ENCODE measurements around the gene CKS1B.
"Not testable (repeated sequence)": the region's sequence is repeated elsewhere in the genome, so short reads cannot be mapped to it uniquely, and the experiment has no call there.

Gene CKS1B

DNA sequence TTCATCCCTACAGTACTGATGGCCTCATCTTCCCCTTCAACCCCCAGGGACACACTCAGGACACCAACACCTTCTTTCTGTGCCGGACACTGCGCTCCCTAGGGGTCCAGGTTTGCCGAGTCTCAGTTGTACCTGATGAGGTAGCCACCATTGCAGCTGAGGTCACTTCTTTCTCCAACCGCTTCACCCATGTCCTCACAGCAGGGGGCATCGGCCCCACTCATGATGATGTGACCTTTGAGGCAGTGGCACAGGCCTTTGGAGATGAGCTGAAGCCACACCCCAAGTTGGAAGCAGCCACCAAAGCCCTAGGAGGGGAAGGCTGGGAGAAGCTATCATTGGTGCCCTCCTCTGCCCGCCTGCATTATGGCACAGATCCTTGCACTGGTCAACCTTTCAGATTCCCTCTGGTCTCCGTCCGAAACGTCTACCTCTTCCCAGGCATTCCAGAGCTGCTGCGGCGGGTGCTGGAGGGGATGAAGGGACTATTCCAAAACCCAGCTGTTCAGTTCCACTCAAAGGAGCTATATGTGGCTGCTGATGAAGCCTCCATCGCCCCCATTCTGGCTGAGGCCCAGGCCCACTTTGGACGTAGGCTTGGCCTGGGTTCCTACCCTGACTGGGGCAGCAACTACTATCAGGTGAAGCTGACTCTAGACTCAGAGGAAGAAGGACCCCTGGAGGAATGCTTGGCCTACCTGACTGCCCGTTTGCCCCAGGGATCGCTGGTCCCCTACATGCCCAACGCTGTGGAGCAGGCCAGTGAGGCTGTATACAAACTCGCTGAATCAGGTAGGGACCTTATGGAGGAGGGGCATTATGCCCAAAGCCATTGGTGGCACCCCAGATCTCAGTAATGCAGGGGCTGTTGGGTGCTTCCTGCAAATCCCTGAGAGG is 13.8 kb downstream of the CKS1B start:
- DNase-seq, result no peak

DNA sequence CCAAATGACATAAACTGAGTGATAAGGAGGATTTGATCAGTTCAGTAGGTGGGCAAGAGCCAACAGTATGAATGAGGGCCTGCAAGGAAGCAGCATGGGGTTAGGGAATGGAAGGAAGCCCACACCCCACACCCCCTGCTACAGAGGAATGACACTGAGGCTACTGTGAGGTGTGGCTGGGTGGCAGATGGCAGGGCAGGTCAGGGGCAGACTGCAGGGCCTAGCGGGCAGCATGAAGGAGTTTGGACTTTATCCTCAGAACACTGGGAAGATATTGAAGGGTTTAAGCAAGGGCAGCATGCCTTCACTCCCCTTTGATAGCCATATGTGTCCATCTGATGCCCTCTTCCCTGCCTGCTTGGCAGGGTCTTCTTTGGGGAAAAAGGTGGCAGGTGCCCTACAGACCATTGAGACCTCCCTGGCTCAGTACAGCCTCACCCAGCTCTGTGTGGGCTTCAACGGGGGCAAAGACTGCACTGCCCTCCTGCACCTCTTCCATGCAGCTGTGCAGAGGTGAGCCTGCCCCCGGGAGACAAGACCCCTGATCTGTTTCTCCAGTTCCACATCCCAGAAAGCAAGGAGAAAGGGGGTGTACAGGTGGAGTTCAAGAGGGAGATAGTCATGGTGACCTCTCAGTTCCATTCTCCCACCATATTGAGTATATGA is 14.8 kb downstream of the CKS1B start:
- no peak for DNase-seq

DNA sequence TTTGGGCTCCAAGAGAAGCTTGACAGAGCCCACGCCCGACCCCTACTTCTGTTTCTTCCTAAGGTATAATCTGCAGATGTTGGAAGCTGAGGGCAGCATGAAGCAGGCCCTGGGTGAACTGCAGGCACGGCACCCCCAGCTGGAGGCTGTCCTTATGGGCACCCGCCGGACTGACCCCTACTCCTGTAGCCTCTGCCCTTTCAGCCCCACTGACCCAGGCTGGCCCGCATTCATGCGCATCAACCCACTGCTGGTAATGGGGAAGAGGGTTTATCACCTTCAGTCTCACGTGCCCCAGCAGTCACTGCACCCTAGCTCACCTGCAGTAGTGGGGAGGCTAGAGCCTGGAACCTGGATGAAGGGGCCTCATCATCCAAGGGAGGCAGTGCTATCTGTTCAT is 15.8 kb downstream of the CKS1B start:
- no peak for DNase-seq

DNA sequence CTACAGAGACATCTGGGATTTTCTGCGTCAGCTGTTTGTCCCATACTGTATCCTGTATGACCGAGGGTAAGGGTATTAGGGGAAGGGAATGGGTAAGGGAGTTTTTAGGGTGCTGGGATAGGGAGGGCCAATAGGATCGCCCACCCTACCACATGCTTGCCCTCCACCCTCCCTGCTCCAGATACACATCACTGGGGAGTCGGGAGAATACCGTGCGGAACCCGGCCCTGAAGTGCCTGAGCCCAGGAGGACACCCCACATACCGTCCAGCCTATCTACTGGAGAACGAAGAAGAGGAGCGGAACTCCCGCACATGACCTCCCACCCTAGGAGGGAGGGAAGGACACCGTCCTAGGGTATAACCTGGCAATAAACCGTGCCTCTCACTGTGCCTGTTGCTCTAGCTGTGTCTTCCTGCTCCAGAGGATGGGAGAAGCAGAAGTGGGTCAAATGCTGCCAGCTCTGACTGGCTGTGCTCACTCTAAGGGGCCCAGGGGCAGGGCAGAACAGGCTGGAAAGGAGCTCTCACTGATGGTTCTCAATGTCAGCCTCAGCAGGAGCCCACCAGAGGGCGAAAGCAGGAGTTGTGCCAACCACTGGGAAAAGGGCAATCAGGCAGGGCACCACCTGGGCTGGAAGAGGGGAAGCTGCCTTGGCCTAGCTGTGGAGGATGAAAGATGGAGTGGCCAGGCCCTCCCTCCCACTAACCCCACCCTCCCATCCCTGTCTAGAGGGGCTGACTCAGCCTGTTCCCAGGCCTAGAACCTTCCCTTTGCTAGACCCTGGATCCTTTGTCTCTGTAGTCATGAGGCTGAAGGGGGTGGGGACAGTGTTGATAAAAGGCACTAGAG is 18.5 kb downstream of the CKS1B start:
- no peak for DNase-seq

- DNase-seq, result no peak
These were observed 19.2 kb downstream of the CKS1B start, which contains the start of gene LENEP for GRCh38 chr1:154993572-154994268. Gene LENEP, plus strand, starts transcription at chr1:154993586. Its CDS starts 22 bp downstream, at chr1:154993608.

GRCh38 chr1:154994269-154994587 is 19.7 kb downstream of the CKS1B start:
- DNase-seq, result no peak

DNA sequence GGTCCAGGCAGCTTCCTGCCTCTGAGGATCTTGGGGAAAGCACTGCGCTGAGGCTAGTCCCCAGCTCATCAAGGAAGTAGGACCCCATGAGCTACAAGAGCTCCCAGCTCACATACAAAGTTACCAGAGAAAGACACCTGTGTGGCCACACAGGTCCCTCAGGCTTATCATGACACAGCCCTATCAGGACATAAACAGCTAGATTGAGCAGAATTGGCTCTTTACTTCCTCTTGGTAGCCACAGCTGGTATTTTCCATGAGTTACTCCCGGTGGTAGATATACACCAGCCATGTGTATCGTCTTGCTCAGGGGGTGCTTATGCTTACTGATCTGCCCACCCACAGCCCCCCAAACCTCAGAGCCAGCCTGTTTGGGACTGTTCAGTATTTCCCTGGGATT is 20.1 kb downstream of the CKS1B start:
- DNase-seq, result no peak

- DNase-seq, result not testable (repeated sequence)
These were observed 21.0 kb downstream of the CKS1B start for GRCh38 chr1:154995301-154995983.

GRCh38 chr1:154996966-154997701 is 22.7 kb downstream of the CKS1B start:
- DNase-seq, result no peak

GRCh38 chr1:154998201-154998780 is 23.8 kb downstream of the CKS1B start:
- DNase-seq, result no peak

GRCh38 chr1:154998818-154999570 is 24.5 kb downstream of the CKS1B start:
- DNase-seq, result peak; percentile 41

- DNase-seq, result no peak
These were observed 25.3 kb downstream of the CKS1B start for GRCh38 chr1:154999571-155000410.

DNA sequence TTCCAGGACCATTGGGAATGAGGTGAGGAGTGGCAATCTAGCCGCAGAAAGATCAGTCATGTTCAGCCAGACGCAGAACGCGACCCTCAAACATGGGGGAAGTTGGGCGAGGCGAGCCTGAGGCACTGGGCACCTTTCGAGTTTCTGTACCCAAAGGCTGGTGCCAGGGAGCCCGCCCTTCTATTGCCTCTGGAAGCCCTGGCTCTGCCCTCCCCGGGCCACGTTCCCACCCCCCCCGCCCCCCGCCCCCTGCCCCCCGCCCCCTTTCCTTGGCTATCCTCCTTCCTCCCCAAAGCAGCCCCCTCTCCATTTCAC is 25.9 kb downstream of the CKS1B start:
- DNase-seq, result no peak

DNA sequence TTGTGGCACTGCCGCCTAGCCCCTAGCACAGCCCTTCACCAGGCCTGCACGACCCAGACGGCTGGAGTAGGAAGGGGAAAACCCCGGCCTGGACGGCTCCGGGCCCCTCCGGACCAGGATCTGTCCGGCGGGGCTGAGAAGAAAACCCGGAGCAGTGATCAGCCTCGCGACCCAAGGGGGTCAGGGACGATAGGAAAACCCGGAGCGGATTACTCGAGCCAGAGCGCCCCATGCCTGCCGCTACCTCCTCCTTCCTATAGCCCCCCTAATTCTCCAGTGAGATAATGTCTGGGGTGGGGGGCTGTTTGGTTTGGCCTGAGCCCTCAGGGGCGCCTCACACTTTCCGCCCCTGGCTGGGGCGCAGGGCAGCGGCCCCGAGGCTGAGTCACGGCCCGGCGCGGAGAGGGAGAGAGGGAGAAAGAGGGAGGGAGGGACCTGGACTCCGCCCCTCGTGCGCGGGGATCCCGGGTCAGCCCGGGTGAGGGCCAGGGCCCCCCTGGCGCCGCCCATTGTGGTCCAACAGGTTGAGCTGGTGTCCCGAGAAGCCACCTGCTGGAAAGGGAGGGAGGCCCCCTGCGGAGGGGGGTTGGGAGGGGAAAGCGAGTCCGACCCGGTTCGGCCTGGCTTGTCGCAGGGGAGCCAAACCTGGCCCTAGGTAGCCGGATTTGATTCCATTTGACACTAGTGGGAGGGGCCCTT is 26.4 kb downstream of the CKS1B start:
- peak; percentile 63 for DNase-seq

GRCh38 chr1:155001425-155001674 is 26.9 kb downstream of the CKS1B start:
- DNase-seq, result no peak

GRCh38 chr1:155001675-155002463 is 27.4 kb downstream of the CKS1B start:
- DNase-seq, result peak; percentile 96

DNA sequence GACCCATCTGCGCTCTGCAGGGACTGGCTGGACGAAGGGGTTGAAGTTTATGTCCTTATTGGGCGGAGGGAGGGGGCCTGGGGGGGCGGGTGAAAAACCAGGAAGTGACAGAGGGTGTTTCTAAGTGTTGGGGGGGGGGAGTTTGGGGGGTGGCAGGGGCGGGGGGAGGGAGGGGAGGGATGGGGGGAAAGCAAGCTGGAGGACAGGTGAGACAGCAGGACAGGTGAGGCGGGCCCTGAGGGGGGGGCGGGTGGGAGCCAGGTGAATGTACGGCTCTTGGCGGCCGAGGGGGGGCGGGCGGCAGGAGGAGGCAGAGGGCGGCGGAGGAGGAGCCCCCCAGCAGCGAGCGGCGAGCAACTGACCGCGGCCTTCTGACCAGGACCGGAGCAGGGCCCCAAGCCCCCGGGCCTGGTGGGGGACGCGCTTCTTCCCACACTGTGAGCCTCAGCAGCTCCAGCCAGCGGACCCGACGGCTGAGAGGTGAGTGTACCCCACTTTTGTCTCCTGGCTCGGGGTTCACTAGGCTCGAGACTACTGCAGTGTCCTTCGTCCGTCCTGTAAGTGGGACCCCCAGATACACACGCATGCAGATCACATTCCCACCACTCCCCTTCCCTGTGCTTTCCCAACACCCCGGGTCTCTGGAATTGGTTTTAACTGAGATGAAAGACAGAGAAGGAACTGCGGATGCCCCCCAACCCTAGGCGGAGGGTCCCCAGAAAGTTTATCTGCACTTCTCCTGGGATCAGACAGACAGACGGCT is 28.2 kb downstream of the CKS1B start, which contains the start of gene ZBTB7B:
TSS of gene ZBTB7B (plus strand) at position 339 of the 763 bp plus-strand sequence. CDS start 11,859 bp downstream, outside the sequence.
- no peak for DNase-seq
